IPS-15b (cell line): Measurements from ENCODE around the gene C10orf143.

Experiments
- H3K27me3 ChIP-seq: one replicate; pipeline ENCODE4 v1.6.1; 2013; ENCODE audit warnings: low read length; ENCODE audit not compliant: control insufficient read depth, insufficient read depth
- H3K36me3 ChIP-seq: one replicate; pipeline ENCODE4 v1.6.1; 2013; ENCODE audit warnings: low read length; ENCODE audit not compliant: control insufficient read depth, insufficient read depth
- H3K4me1 ChIP-seq: one replicate; pipeline ENCODE4 v1.6.1; 2013; ENCODE audit warnings: mild to moderate bottlenecking, low read length; ENCODE audit not compliant: control insufficient read depth, insufficient read depth
- H3K4me3 ChIP-seq: one replicate; pipeline ENCODE4 v1.5.1; 2013; ENCODE audit warnings: low read depth, low read length
- H3K9ac ChIP-seq: one replicate; pipeline ENCODE4 v1.6.1; 2013; ENCODE audit warnings: low read depth, mild to moderate bottlenecking, low read length
- H3K9me3 ChIP-seq: one replicate; pipeline ENCODE4 v1.6.1; 2013; ENCODE audit warnings: mild to moderate bottlenecking, low read length; ENCODE audit not compliant: control insufficient read depth, insufficient read depth

The C10orf143 gene

DNA sequence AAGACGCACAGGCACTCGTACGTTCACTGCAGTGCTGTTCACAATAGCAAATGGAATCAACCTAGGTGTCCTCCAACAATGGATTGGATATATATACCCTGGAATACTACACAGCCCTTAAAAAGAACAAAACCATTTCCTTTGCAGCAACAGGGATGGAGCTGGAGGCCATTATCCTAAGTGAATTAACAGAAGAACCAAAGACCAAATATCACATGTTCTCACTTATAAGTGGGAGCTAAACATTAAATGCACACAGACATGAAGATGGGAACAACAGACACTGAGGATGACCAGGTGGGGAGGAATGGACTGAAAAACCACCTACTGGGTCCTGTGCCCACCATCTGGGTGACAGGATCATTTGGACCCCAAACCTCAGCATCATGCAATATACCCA is 94.5 kb downstream of the C10orf143 start:
- Histone ChIP-seq H3K9me3 (no peaks in the 10 kb centered on the region), H3K27me3 (no peaks in the 10 kb centered on the region), H3K4me1 (no peaks in the 10 kb centered on the region), H3K4me3 (no peak overlapping the region), H3K36me3 (no peaks in the 10 kb centered on the region), H3K9ac (no peak overlapping the region)

DNA sequence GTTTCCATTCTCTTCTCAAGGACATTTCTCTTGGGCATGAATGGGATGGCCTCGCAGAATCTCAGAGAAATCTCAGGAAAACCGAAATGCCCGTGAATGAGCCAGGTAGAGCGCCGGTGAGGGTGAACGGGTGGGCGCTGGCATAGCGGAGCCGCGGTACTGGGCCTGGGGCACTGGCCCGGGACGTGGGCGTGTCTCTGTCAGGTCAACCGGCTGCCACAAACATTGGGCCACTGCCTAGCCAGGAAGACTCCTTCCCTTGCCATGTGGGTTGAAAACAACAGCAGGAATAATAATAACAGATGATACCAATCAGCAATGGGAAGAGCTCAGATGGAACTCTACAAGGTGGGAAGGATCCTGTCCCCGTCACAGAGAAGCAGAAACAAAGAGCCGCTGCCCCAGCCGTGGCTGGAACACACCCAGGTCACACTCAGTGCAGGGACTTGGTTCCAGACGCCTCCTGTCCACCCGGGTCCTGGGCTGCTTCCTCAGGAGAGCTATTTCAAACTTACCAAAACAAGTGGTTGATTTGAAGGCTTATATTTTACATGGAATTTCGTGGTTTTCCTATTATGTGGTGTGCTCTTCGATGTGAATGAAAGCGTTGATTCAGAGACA is 95.4 kb downstream of the C10orf143 start:
- Histone ChIP-seq H3K4me1 (no peaks in the 10 kb centered on the region), H3K9me3 (no peaks in the 10 kb centered on the region), H3K4me3 (no peak overlapping the region), H3K9ac (no peak overlapping the region), H3K36me3 (no peaks in the 10 kb centered on the region), H3K27me3 (no peaks in the 10 kb centered on the region)

DNA sequence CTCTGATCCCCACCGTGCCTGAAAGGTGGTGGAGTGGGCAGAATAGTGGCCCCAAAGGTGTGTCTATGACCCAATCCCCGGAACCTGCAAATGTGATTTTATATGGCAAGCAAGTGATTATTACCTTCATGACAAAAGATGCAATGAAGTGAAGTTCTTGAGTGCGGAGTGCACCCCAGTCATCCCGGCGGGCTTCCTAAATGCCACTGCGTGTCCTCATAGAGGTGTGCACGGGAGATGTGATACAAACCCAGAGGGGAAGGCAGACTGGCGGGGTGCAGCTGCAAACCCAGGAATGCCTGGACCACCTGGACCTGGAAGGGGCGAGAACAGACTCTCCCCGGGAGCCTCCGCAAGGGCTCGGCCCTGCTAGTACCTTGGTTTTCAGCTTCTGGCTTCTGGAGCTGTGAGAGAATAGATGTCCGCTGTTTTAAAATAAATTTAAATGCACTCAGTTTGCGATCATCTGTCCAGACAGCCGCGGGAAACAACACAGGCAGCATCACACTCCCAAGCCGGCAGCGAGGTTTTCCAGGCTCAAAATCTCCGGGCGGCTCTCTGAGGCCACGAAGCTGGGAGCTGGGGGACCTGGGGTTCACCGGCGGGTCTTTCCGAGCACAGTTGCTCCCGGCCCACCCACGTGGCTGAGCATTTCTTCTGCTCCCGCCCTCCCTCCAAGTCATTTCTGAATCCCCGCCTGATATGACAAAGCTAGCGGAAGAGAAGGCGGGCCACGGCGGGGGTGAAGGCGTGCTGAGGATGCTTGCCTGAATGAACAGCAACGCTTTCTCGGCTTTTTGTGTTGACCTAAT is 96.2 kb downstream of the C10orf143 start:
- no peaks in the 10 kb centered on the region for H3K4me1 ChIP-seq
- H3K27me3 ChIP-seq = no peaks in the 10 kb centered on the region
- no peak overlapping the region for H3K4me3 ChIP-seq
- H3K36me3 ChIP-seq = no peaks in the 10 kb centered on the region
- H3K9ac ChIP-seq = no peak overlapping the region
- no peaks in the 10 kb centered on the region for H3K9me3 ChIP-seq
